ENCODE data around the gene PCBP2. TPM values are rescaled to one million over a fixed set of nuclear protein-coding genes. Genes with fewer than 3 reads are reported as not detected.

Gene PCBP2
- total and polyA plus RNA-seq, 2 of the 4 experiments (the other 2 are of a cell fraction): 190 to 586 TPM

- no peak overlapping the region for H4K91ac ChIP-seq (ENCODE audit: insufficient read depth, low read depth, low read length)
- H2BK5ac ChIP-seq (ENCODE audit: low read depth, low read length, poor library complexity, severe bottlenecking): no peak overlapping the region
- H3K9ac ChIP-seq (ENCODE audit: low read depth, low read length): no peak overlapping the region
- peaks cover 5% of the 10 kb centered on the region; the same call in 1 of the 2 replicates for H3K9me1 ChIP-seq (ENCODE audit: insufficient read depth, low read length)
- H2BK120ac ChIP-seq (ENCODE audit: low read depth, low read length): no peak overlapping the region
- no peak overlapping the region for H3K27ac ChIP-seq (ENCODE audit: insufficient read depth, low read length)
- H3K27me3 ChIP-seq (ENCODE audit: control insufficient read depth, insufficient read depth, low read length): no peaks in the 10 kb centered on the region
- no peak overlapping the region for H3K23ac ChIP-seq (ENCODE audit: low read depth, low read length)
- peak overlapping the region; percentile 46; the same call in 1 of the 2 replicates for H3K4me2 ChIP-seq (ENCODE audit: low read depth, low read length)
- no CpG with 5 or more reads among the region's 3 CpGs for WGBS, 2 experiments (ENCODE audit: extremely low coverage in 2 of 2, insufficient read length in 1 of 2)
- H2BK15ac ChIP-seq (ENCODE audit: low read depth, low read length): no peak overlapping the region
- peaks cover 8% of the 10 kb centered on the region; the same call in 1 of the 2 replicates for H3K4me1 ChIP-seq (ENCODE audit: control insufficient read depth, insufficient read depth, low read length)
- peaks cover 9 to 15% of the 10 kb centered on the region in 2 experiments; a peak in 3 of 4 replicates for H3K79me1 ChIP-seq (ENCODE audit: low read depth in 1 of 2, low read length in 2 of 2)
- H3K14ac ChIP-seq (replicated peaks; ENCODE audit: low read depth, low read length): no peak overlapping the region
- no peak overlapping the region for H4K8ac ChIP-seq (ENCODE audit: low read depth in 2 of 2, low read length in 2 of 2)
- no peak overlapping the region for H3K18ac ChIP-seq (ENCODE audit: low read depth, low read length)
- ATAC-seq (ENCODE audit: low read depth): peak; percentile 42
- H4K20me1 ChIP-seq (ENCODE audit: insufficient read depth, low read length): no peaks in the 10 kb centered on the region
- intact Hi-C loops (cut with micrococcal nuclease) (loop anchor here (2.0 kb wide), 1 partner anchor 53 kb away; no protein-coding TSS in a partner anchor), dilution Hi-C loops (cut with HindIII; ENCODE audit: low sequenced_read_pairs, unreplicated experiment) (no loop called here), in situ Hi-C loops (cut with MboI; ENCODE audit: low sequenced_read_pairs) (no loop called here)
- H2AFZ ChIP-seq (replicated peaks; ENCODE audit: low read length, poor library complexity): no peak overlapping the region
- no peak overlapping the region for H4K5ac ChIP-seq (ENCODE audit: low read depth, low read length)
- H3K4ac ChIP-seq (ENCODE audit: low read depth, low read length): no peak overlapping the region
- H3K56ac ChIP-seq (ENCODE audit: extremely low read depth, insufficient read depth, low read length): no peak overlapping the region
- CTCF ChIA-PET: interaction anchor here (1.2 kb wide), 1 partner anchor 61 kb away, joined by 4 read pairs; no protein-coding TSS in a partner anchor
- POLR2A ChIA-PET (ENCODE audit: unreplicated experiment): no interaction called here
- no peaks in the 10 kb centered on the region for H3K9me3 ChIP-seq (ENCODE audit: control insufficient read depth, insufficient read depth, low read length)
- no peak overlapping the region for H2BK20ac ChIP-seq (ENCODE audit: low read depth, low read length)
- H3K4me3 ChIP-seq (ENCODE audit: insufficient read depth, low read depth, low read length): no peak overlapping the region
- BruUV-seq (replicated peaks): TSS peak; percentile 28
- no peak overlapping the region for H2AK5ac ChIP-seq (ENCODE audit: low read depth, low read length)
- H2AK9ac ChIP-seq (replicated peaks; ENCODE audit: low read depth, low read length, poor library complexity): no peak overlapping the region
- H3K36me3 ChIP-seq (ENCODE audit: control insufficient read depth, insufficient read depth, low read length): peaks cover 29% of the 10 kb centered on the region
- no peak for DNase-seq
- TF ChIP-seq CEBPB (IDR thresholded peaks at IDR 0.05; ENCODE audit: low read depth, low read length) (no peak), RCOR1 (IDR thresholded peaks at IDR 0.05; ENCODE audit: insufficient replicate concordance, low read length) (no peak), FOS (IDR thresholded peaks at IDR 0.05; ENCODE audit: low read depth, low read length) (no peak), CHD1 (IDR thresholded peaks at IDR 0.05; ENCODE audit: low read depth, low read length) (no peak), CTCF (conservative IDR thresholded peaks at IDR 0.05; ENCODE audit: low read depth, low read length) (no peak), BHLHE40 (IDR thresholded peaks at IDR 0.05; ENCODE audit: low read depth, low read length) (no peak), RFX5 (IDR thresholded peaks at IDR 0.05; ENCODE audit: low read depth, low read length) (no peak), MAZ (IDR thresholded peaks at IDR 0.05; ENCODE audit: borderline replicate concordance, low read depth, low read length) (no peak), MXI1 (IDR thresholded peaks at IDR 0.05; ENCODE audit: borderline replicate concordance, low read depth, low read length) (no peak), NFE2L2 (IDR thresholded peaks at IDR 0.05; ENCODE audit: low read depth, low read length) (no peak), SMC3 (IDR thresholded peaks at IDR 0.05; ENCODE audit: low read depth, low read length) (no peak), MAFK (IDR thresholded peaks at IDR 0.05; ENCODE audit: low read depth, low read length) (no peak), ELK1 (IDR thresholded peaks at IDR 0.05; ENCODE audit: borderline replicate concordance, low read depth, low read length) (no peak), POLR2A (IDR thresholded peaks at IDR 0.05; ENCODE audit: low read depth, low read length) (no peak)
- TF ChIP-seq, protein P1, sequence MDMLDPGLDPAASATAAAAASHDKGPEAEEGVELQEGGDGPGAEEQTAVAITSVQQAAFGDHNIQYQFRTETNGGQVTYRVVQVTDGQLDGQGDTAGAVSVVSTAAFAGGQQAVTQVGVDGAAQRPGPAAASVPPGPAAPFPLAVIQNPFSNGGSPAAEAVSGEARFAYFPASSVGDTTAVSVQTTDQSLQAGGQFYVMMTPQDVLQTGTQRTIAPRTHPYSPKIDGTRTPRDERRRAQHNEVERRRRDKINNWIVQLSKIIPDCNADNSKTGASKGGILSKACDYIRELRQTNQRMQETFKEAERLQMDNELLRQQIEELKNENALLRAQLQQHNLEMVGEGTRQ (IDR thresholded peaks at IDR 0.05; ENCODE audit: low read depth, low read length): no peak
Observed at GRCh38 chr12:53413485-53414204, 38.3 kb upstream of the PCBP2 start.

Data from IMR-90 (cell line).